ENCODE results near the gene FAM163A.

- no peak for TF ChIP-seq POLR2A (IDR thresholded peaks at IDR 0.05; ENCODE audit: low read depth, low read length)
- TF ChIP-seq TAF1 (IDR thresholded peaks at IDR 0.05; ENCODE audit: borderline replicate concordance, low read depth, low read length), result no peak
These were observed 28.5 kb upstream of the FAM163A start for GRCh38 chr1:179714623-179715022.

All from GM12892 (cell line).